HG02678 (cell line): ENCODE data around the gene CDC20.

Experiments used
- ATAC-seq: cut with Tn5 transposase; IDR thresholded peaks from one replicate; pipeline ENCODE4 v1.9.1; 2021; ENCODE audit warnings: mild to moderate bottlenecking, moderate library complexity; ENCODE audit not compliant: unreplicated experiment

The CDC20 gene

GRCh38 chr1:43327549-43328292 is 31.1 kb upstream of the CDC20 start:
- ATAC-seq, result no peak

- peak; percentile 42 for ATAC-seq
Measured at GRCh38 chr1:43329995-43330751, 28.6 kb upstream of the CDC20 start.

GRCh38 chr1:43331688-43332087 is 27.1 kb upstream of the CDC20 start:
- no peak for ATAC-seq

GRCh38 chr1:43334453-43335205 is 24.2 kb upstream of the CDC20 start:
- ATAC-seq, result no peak

- no peak for ATAC-seq
Measured at GRCh38 chr1:43337588-43337987, 21.2 kb upstream of the CDC20 start, which contains the start of gene MPL. Gene MPL, plus strand, starts transcription at chr1:43337818. Its CDS starts 31 bp downstream, at chr1:43337849.

- ATAC-seq, result no peak
Measured at GRCh38 chr1:43338001-43338400, 20.8 kb upstream of the CDC20 start.

GRCh38 chr1:43339584-43340232 is 19.1 kb upstream of the CDC20 start:
- ATAC-seq, result no peak

- ATAC-seq, result no peak
Measured at GRCh38 chr1:43340559-43340958, 18.2 kb upstream of the CDC20 start.

GRCh38 chr1:43344267-43344850 is 14.4 kb upstream of the CDC20 start:
- no peak for ATAC-seq

GRCh38 chr1:43345120-43345519 is 13.7 kb upstream of the CDC20 start:
- no peak for ATAC-seq

- ATAC-seq, result no peak
Measured at GRCh38 chr1:43346636-43347035, 12.1 kb upstream of the CDC20 start.

GRCh38 chr1:43348343-43348808 is 10.4 kb upstream of the CDC20 start:
- ATAC-seq, result no peak

GRCh38 chr1:43348809-43349593 is 9.8 kb upstream of the CDC20 start:
- peak; percentile 65 for ATAC-seq

- ATAC-seq, result no peak
Measured at GRCh38 chr1:43349594-43350306, 9.0 kb upstream of the CDC20 start.

GRCh38 chr1:43350976-43351375 is 7.8 kb upstream of the CDC20 start:
- no peak for ATAC-seq

- ATAC-seq, result no peak
Measured at GRCh38 chr1:43351421-43352350, 7.1 kb upstream of the CDC20 start.

- no peak for ATAC-seq
Measured at GRCh38 chr1:43352351-43352705, 6.5 kb upstream of the CDC20 start.

- ATAC-seq, result no peak
Measured at GRCh38 chr1:43352881-43353280, 5.9 kb upstream of the CDC20 start.
